ENCODE measurements around the gene IL22RA1.

IL22RA1 gene

DNA sequence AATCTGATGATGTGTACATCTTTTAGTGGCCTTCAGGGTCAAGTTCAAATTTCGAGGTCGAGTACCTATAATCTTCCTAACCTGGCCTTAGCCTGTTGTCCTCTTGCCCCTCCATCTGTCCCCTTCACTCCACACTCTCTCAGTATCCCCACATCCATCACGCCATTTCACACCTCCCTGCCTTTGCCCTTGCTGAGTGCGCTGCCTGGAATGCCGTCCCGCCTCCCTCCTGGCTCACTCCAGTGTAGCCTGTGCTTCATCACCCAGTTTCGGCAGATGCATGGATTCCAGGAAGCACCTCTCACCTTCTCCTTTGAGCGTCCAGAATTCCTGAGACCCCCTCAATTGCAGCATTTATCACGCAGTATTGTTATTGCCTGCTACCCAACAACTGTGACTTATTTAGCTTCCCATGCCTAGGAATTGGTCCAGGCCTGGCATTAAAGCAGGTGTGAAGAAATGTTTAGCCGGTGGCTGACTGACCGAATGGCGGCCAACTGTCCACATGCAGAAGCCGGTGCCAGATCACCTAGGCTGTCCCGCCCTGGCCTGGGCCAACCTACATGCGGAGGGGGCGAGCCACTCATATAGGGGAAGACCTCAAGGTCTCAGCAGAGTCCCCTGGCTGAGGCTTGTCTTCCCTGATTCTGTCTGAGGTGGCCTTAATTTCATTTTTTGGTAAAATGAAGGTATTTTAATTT lies 65.5 kb downstream of the IL22RA1 start:
- H3K23ac ChIP-seq (ENCODE audit: low read depth, low read length, poor library complexity), result no peak overlapping the region
- no peak overlapping the region for H4K91ac ChIP-seq (ENCODE audit: low read depth, low read length, poor library complexity)
- H3K27ac ChIP-seq (replicated peaks; ENCODE audit: low read length), result no peak overlapping the region
- no peak overlapping the region for H3K4me2 ChIP-seq (ENCODE audit: insufficient read depth, low read length, poor library complexity, severe bottlenecking)
- H2BK15ac ChIP-seq (ENCODE audit: low read length), result no peak overlapping the region
- DNase-seq (ENCODE audit: low spot score), result no peak
- H3K9me3 ChIP-seq (replicated peaks in 1 of 2; ENCODE audit: control insufficient read depth in 2 of 2, insufficient read depth in 1 of 2, low read depth in 1 of 2, low read length in 2 of 2), result no peaks in the 10 kb centered on the region
- no peak overlapping the region for H2AFZ ChIP-seq (ENCODE audit: low read length)
- H2BK120ac ChIP-seq (ENCODE audit: low read depth, low read length), result no peak overlapping the region
- H3K4me1 ChIP-seq (ENCODE audit: control insufficient read depth in 2 of 2, insufficient read depth in 1 of 2, low read depth in 1 of 2, low read length in 2 of 2), result no peaks in the 10 kb centered on the region
- H2BK5ac ChIP-seq (ENCODE audit: low read length), result no peak overlapping the region
- no peak overlapping the region for H3K18ac ChIP-seq (ENCODE audit: low read length)
- H3K14ac ChIP-seq (ENCODE audit: low read length), result no peak overlapping the region
- no CpG with 5 or more reads among the region's 16 CpGs for WGBS, 2 donors (ENCODE audit: extremely low coverage in 2 of 2, insufficient read length in 2 of 2, insufficient replicate concordance in 1 of 2)
- no peak overlapping the region for H3K4ac ChIP-seq (ENCODE audit: low read length)
- no peak overlapping the region for H2BK12ac ChIP-seq (ENCODE audit: low read length)
- H3K9ac ChIP-seq (ENCODE audit: low read depth, low read length, poor library complexity), result no peak overlapping the region
- peaks cover 0 to 7% (median 0%) of the 10 kb centered on the region in 3 experiments for H3K27me3 ChIP-seq (ENCODE audit: control insufficient read depth in 3 of 3, insufficient read depth in 3 of 3, low read depth in 1 of 3, low read length in 3 of 3)
- no peaks in the 10 kb centered on the region for H3K36me3 ChIP-seq (replicated peaks in 1 of 2; ENCODE audit: control insufficient read depth in 2 of 2, insufficient read depth in 2 of 2, low read length in 2 of 2)
- no peak overlapping the region for H4K8ac ChIP-seq (ENCODE audit: low read depth, low read length)
- no peak overlapping the region for H3K4me3 ChIP-seq (ENCODE audit: low read length in 2 of 2)
- H3K79me1 ChIP-seq (ENCODE audit: low read depth, low read length), result no peaks in the 10 kb centered on the region
- H2AK5ac ChIP-seq (ENCODE audit: low read depth, low read length), result no peak overlapping the region

DNA sequence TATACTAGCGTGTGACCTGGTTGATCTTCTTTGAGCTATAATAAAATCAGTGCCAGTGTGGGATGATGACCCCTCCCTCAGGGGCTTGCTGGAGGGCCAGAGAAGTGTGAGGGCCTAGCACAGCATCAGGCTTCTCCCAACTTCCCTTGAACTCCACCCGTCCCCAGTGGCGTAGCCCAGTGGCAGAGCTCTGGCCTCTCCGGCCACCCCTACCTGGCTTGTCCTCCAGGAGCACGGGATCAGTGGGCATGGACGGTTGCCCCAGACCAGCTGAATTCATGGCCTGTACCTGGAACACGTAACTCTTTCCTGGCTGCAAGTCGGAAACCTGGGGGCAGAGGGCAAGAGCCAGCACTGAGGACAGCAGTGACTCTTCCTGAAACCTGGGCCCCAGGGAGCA lies 67.0 kb downstream of the IL22RA1 start:
- no CpG with 5 or more reads among the region's 8 CpGs for WGBS, 2 donors (ENCODE audit: extremely low coverage in 2 of 2, insufficient read length in 2 of 2, insufficient replicate concordance in 1 of 2)
- no peaks in the 10 kb centered on the region for H3K4me1 ChIP-seq (ENCODE audit: control insufficient read depth in 2 of 2, insufficient read depth in 1 of 2, low read depth in 1 of 2, low read length in 2 of 2)
- no peak overlapping the region for H4K91ac ChIP-seq (ENCODE audit: low read depth, low read length, poor library complexity)
- H3K18ac ChIP-seq (ENCODE audit: low read length), result peak overlapping the region; percentile 49
- no peak overlapping the region for H2BK12ac ChIP-seq (ENCODE audit: low read length)
- no peak overlapping the region for H4K8ac ChIP-seq (ENCODE audit: low read depth, low read length)
- no peak overlapping the region for H2BK120ac ChIP-seq (ENCODE audit: low read depth, low read length)
- no peak overlapping the region for H3K27ac ChIP-seq (replicated peaks; ENCODE audit: low read length)
- H3K79me1 ChIP-seq (ENCODE audit: low read depth, low read length), result no peaks in the 10 kb centered on the region
- no peak overlapping the region for H2BK15ac ChIP-seq (ENCODE audit: low read length)
- H2AFZ ChIP-seq (ENCODE audit: low read length), result no peak overlapping the region
- no peak overlapping the region for H3K23ac ChIP-seq (ENCODE audit: low read depth, low read length, poor library complexity)
- H3K4me2 ChIP-seq (ENCODE audit: insufficient read depth, low read length, poor library complexity, severe bottlenecking), result no peak overlapping the region
- no peak overlapping the region for H3K9ac ChIP-seq (ENCODE audit: low read depth, low read length, poor library complexity)
- no peak overlapping the region for H2AK5ac ChIP-seq (ENCODE audit: low read depth, low read length)
- H3K27me3 ChIP-seq (ENCODE audit: control insufficient read depth in 3 of 3, insufficient read depth in 3 of 3, low read depth in 1 of 3, low read length in 3 of 3), result peaks cover 0 to 16% (median 0%) of the 10 kb centered on the region in 3 experiments
- no peaks in the 10 kb centered on the region for H3K36me3 ChIP-seq (replicated peaks in 1 of 2; ENCODE audit: control insufficient read depth in 2 of 2, insufficient read depth in 2 of 2, low read length in 2 of 2)
- H3K4ac ChIP-seq (ENCODE audit: low read length), result no peak overlapping the region
- H2BK5ac ChIP-seq (ENCODE audit: low read length), result no peak overlapping the region
- no peak for DNase-seq (ENCODE audit: low spot score)
- no peaks in the 10 kb centered on the region for H3K9me3 ChIP-seq (replicated peaks in 1 of 2; ENCODE audit: control insufficient read depth in 2 of 2, insufficient read depth in 1 of 2, low read depth in 1 of 2, low read length in 2 of 2)
- peak overlapping the region; percentile 32 for H3K14ac ChIP-seq (ENCODE audit: low read length)
- no peak overlapping the region for H3K4me3 ChIP-seq (ENCODE audit: low read length in 2 of 2)

DNA sequence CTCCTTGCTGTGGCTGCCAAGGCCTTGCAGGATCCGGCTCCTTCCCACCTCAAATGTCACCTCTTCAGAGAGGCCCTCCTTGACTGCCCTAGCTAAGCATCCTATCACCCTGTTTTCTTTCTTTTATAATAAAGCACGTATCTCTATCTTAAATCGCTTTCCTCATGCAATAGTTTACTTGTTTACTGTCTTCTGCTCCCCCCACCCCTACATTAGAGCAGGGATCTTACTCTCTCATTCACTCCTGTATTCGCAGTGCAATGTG lies 67.4 kb downstream of the IL22RA1 start:
- H2AFZ ChIP-seq (ENCODE audit: low read length), result no peak overlapping the region
- WGBS, 2 donors (ENCODE audit: extremely low coverage in 2 of 2, insufficient read length in 2 of 2, insufficient replicate concordance in 1 of 2), result no CpG with 5 or more reads among the region's 4 CpGs
- H3K9ac ChIP-seq (ENCODE audit: low read depth, low read length, poor library complexity), result no peak overlapping the region
- H2AK5ac ChIP-seq (ENCODE audit: low read depth, low read length), result no peak overlapping the region
- H2BK5ac ChIP-seq (ENCODE audit: low read length), result no peak overlapping the region
- no peak overlapping the region for H3K4me3 ChIP-seq (ENCODE audit: low read length in 2 of 2)
- no peaks in the 10 kb centered on the region for H3K9me3 ChIP-seq (replicated peaks in 1 of 2; ENCODE audit: control insufficient read depth in 2 of 2, insufficient read depth in 1 of 2, low read depth in 1 of 2, low read length in 2 of 2)
- H3K4ac ChIP-seq (ENCODE audit: low read length), result no peak overlapping the region
- no peak overlapping the region for H4K91ac ChIP-seq (ENCODE audit: low read depth, low read length, poor library complexity)
- no peak overlapping the region for H3K23ac ChIP-seq (ENCODE audit: low read depth, low read length, poor library complexity)
- H3K27me3 ChIP-seq (ENCODE audit: control insufficient read depth in 3 of 3, insufficient read depth in 3 of 3, low read depth in 1 of 3, low read length in 3 of 3), result peaks cover 0 to 14% (median 0%) of the 10 kb centered on the region in 3 experiments
- no peak overlapping the region for H4K8ac ChIP-seq (ENCODE audit: low read depth, low read length)
- H2BK120ac ChIP-seq (ENCODE audit: low read depth, low read length), result no peak overlapping the region
- no peak overlapping the region for H3K4me2 ChIP-seq (ENCODE audit: insufficient read depth, low read length, poor library complexity, severe bottlenecking)
- H2BK12ac ChIP-seq (ENCODE audit: low read length), result no peak overlapping the region
- no peak overlapping the region for H3K14ac ChIP-seq (ENCODE audit: low read length)
- H2BK15ac ChIP-seq (ENCODE audit: low read length), result no peak overlapping the region
- no peak overlapping the region for H3K27ac ChIP-seq (replicated peaks; ENCODE audit: low read length)
- H3K18ac ChIP-seq (ENCODE audit: low read length), result no peak overlapping the region
- DNase-seq (ENCODE audit: low spot score), result no peak
- H3K79me1 ChIP-seq (ENCODE audit: low read depth, low read length), result no peaks in the 10 kb centered on the region
- H3K4me1 ChIP-seq (ENCODE audit: control insufficient read depth in 2 of 2, insufficient read depth in 1 of 2, low read depth in 1 of 2, low read length in 2 of 2), result no peaks in the 10 kb centered on the region
- H3K36me3 ChIP-seq (replicated peaks in 1 of 2; ENCODE audit: control insufficient read depth in 2 of 2, insufficient read depth in 2 of 2, low read length in 2 of 2), result no peaks in the 10 kb centered on the region

GRCh38 chr1:24074817-24075589 lies 67.9 kb downstream of the IL22RA1 start:
- Histone ChIP-seq H3K4me3 (ENCODE audit: low read length in 2 of 2) (no peak overlapping the region), H4K8ac (ENCODE audit: low read depth, low read length) (no peak overlapping the region), H2BK5ac (ENCODE audit: low read length) (no peak overlapping the region), H3K9me3 (replicated peaks in 1 of 2; ENCODE audit: control insufficient read depth in 2 of 2, insufficient read depth in 1 of 2, low read depth in 1 of 2, low read length in 2 of 2) (no peaks in the 10 kb centered on the region), H3K14ac (ENCODE audit: low read length) (no peak overlapping the region), H3K27me3 (ENCODE audit: control insufficient read depth in 3 of 3, insufficient read depth in 3 of 3, low read depth in 1 of 3, low read length in 3 of 3) (peaks cover 0 to 14% (median 0%) of the 10 kb centered on the region in 3 experiments), H2BK120ac (ENCODE audit: low read depth, low read length) (no peak overlapping the region), H3K18ac (ENCODE audit: low read length) (no peak overlapping the region), H2AFZ (ENCODE audit: low read length) (no peak overlapping the region), H3K23ac (ENCODE audit: low read depth, low read length, poor library complexity) (no peak overlapping the region), H4K91ac (ENCODE audit: low read depth, low read length, poor library complexity) (no peak overlapping the region), H3K9ac (ENCODE audit: low read depth, low read length, poor library complexity) (no peak overlapping the region), H3K4me1 (ENCODE audit: control insufficient read depth in 2 of 2, insufficient read depth in 1 of 2, low read depth in 1 of 2, low read length in 2 of 2) (no peaks in the 10 kb centered on the region), H2AK5ac (ENCODE audit: low read depth, low read length) (no peak overlapping the region), H2BK12ac (ENCODE audit: low read length) (no peak overlapping the region), H3K79me1 (ENCODE audit: low read depth, low read length) (no peaks in the 10 kb centered on the region), H3K4ac (ENCODE audit: low read length) (no peak overlapping the region), H3K27ac (replicated peaks; ENCODE audit: low read length) (no peak overlapping the region), H3K36me3 (replicated peaks in 1 of 2; ENCODE audit: control insufficient read depth in 2 of 2, insufficient read depth in 2 of 2, low read length in 2 of 2) (no peaks in the 10 kb centered on the region), H2BK15ac (ENCODE audit: low read length) (no peak overlapping the region), H3K4me2 (ENCODE audit: insufficient read depth, low read length, poor library complexity, severe bottlenecking) (no peak overlapping the region)
- DNase-seq (ENCODE audit: low spot score), result no peak
- WGBS, 2 donors (ENCODE audit: extremely low coverage in 2 of 2, insufficient read length in 2 of 2, insufficient replicate concordance in 1 of 2), result no CpG with 5 or more reads among the region's 15 CpGs

Data from neuronal stem cell (in vitro differentiated cells).